SJCRH30 (cell line): Measurements from ENCODE around the gene TRABD2B. TPM values are rescaled to one million over a fixed set of nuclear protein-coding genes. Genes with fewer than 3 reads are reported as not detected.
A peak's percentile ranks its signal among the peaks of the same experiment; 100 is the strongest.

ENCODE experiments used
- DNase-seq, 2 experiments: peaks; one replicate each; pipeline ENCODE4 v3.0.0-alpha.2; 2015 to 2020
- H3K27ac ChIP-seq: fragments of 250-450 bp; sonication (Bioruptor Pico); 2 replicates; pipeline ENCODE4 v1.5.1; 2020; ENCODE audit warnings: mild to moderate bottlenecking, moderate library complexity
- H3K27me3 ChIP-seq: fragments of 250-450 bp; sonication (Bioruptor Pico); 2 replicates; pipeline ENCODE4 v1.5.1; 2020; ENCODE audit warnings: mild to moderate bottlenecking, moderate library complexity
- H3K36me3 ChIP-seq: fragments of 250-450 bp; sonication (Bioruptor Pico); 2 replicates; pipeline ENCODE4 v1.5.1; 2020; ENCODE audit warnings: mild to moderate bottlenecking, moderate library complexity
- H3K4me1 ChIP-seq: fragments of 250-450 bp; sonication (Bioruptor Pico); 2 replicates; pipeline ENCODE4 v1.5.1; 2020; ENCODE audit warnings: mild to moderate bottlenecking, moderate library complexity
- H3K4me3 ChIP-seq: fragments of 250-450 bp; sonication (Bioruptor Pico); 2 replicates; pipeline ENCODE4 v1.5.1; 2020; ENCODE audit warnings: mild to moderate bottlenecking, moderate library complexity
- H3K9me3 ChIP-seq: fragments of 250-450 bp; sonication (Bioruptor Pico); replicated peaks from 2 replicates; pipeline ENCODE4 v1.5.1; 2020; ENCODE audit warnings: mild to moderate bottlenecking, moderate library complexity
- total RNA-seq: library from RNA; depleted of rRNA; stranded (reverse); fragments of >200 nt; shearing (Covaris generic); gene quantifications from 2 replicates; pipeline ENCODE4 v1.2.3, GENCODE V29; 2014

The TRABD2B gene
- total RNA-seq, 1 experiment from 2014 or later, result 1.1 TPM

GRCh38 chr1:47951545-47952235 lies 45.5 kb downstream of the TRABD2B start:
- Histone ChIP-seq H3K27me3 (no peaks in the 10 kb centered on the region), H3K4me1 (no peaks in the 10 kb centered on the region), H3K36me3 (no peaks in the 10 kb centered on the region; the same call in 1 of the 2 replicates), H3K27ac (no peak overlapping the region), H3K9me3 (peaks cover 3% of the 10 kb centered on the region; the same call in 1 of the 2 replicates), H3K4me3 (no peak overlapping the region)
- DNase-seq, result no peak

- DNase-seq, result peak; percentile 19 to 24
- H3K4me3 ChIP-seq, result no peak overlapping the region
- H3K4me1 ChIP-seq, result no peaks in the 10 kb centered on the region
- no peaks in the 10 kb centered on the region for H3K27me3 ChIP-seq
- H3K9me3 ChIP-seq, result peaks cover 1% of the 10 kb centered on the region; the same call in 1 of the 2 replicates
- no peak overlapping the region for H3K27ac ChIP-seq
- no peaks in the 10 kb centered on the region; the same call in 1 of the 2 replicates for H3K36me3 ChIP-seq
Measured at GRCh38 chr1:47951026-47951425, 46.2 kb downstream of the TRABD2B start.

GRCh38 chr1:47950471-47950870 lies 46.7 kb downstream of the TRABD2B start:
- Histone ChIP-seq H3K9me3 (no peaks in the 10 kb centered on the region), H3K36me3 (no peaks in the 10 kb centered on the region; the same call in 1 of the 2 replicates), H3K4me3 (no peak overlapping the region), H3K27ac (no peak overlapping the region), H3K4me1 (no peaks in the 10 kb centered on the region), H3K27me3 (no peaks in the 10 kb centered on the region)
- DNase-seq, result no peak

- H3K4me3 ChIP-seq, result no peak overlapping the region
- no peaks in the 10 kb centered on the region for H3K27me3 ChIP-seq
- H3K9me3 ChIP-seq, result no peaks in the 10 kb centered on the region
- H3K27ac ChIP-seq, result no peak overlapping the region
- DNase-seq, result peak in 1 of 2 experiments; percentile 29
- no peaks in the 10 kb centered on the region for H3K4me1 ChIP-seq
- no peaks in the 10 kb centered on the region; the same call in 1 of the 2 replicates for H3K36me3 ChIP-seq
Measured at GRCh38 chr1:47948126-47948525, 49.1 kb downstream of the TRABD2B start.

GRCh38 chr1:47947531-47947930 lies 49.7 kb downstream of the TRABD2B start:
- Histone ChIP-seq H3K27ac (no peak overlapping the region), H3K27me3 (no peaks in the 10 kb centered on the region), H3K4me1 (no peaks in the 10 kb centered on the region), H3K4me3 (no peak overlapping the region), H3K36me3 (no peaks in the 10 kb centered on the region; the same call in 1 of the 2 replicates), H3K9me3 (no peaks in the 10 kb centered on the region)
- no peak for DNase-seq

- Histone ChIP-seq H3K9me3 (no peaks in the 10 kb centered on the region), H3K4me1 (no peaks in the 10 kb centered on the region), H3K4me3 (no peak overlapping the region), H3K27ac (no peak overlapping the region), H3K36me3 (no peaks in the 10 kb centered on the region; the same call in 1 of the 2 replicates), H3K27me3 (no peaks in the 10 kb centered on the region)
- DNase-seq, result no peak
Measured at GRCh38 chr1:47944561-47944960, 52.6 kb downstream of the TRABD2B start.

GRCh38 chr1:47942240-47942629 lies 55.0 kb downstream of the TRABD2B start:
- Histone ChIP-seq H3K9me3 (no peaks in the 10 kb centered on the region), H3K4me3 (no peak overlapping the region), H3K36me3 (no peaks in the 10 kb centered on the region; the same call in 1 of the 2 replicates), H3K27me3 (no peaks in the 10 kb centered on the region), H3K27ac (no peak overlapping the region), H3K4me1 (no peaks in the 10 kb centered on the region)
- no peak for DNase-seq

GRCh38 chr1:47941609-47942239 lies 55.5 kb downstream of the TRABD2B start:
- Histone ChIP-seq H3K36me3 (no peaks in the 10 kb centered on the region; the same call in 1 of the 2 replicates), H3K4me3 (no peak overlapping the region), H3K9me3 (no peaks in the 10 kb centered on the region), H3K27me3 (no peaks in the 10 kb centered on the region), H3K27ac (no peak overlapping the region), H3K4me1 (no peaks in the 10 kb centered on the region)
- no peak for DNase-seq

- Histone ChIP-seq H3K9me3 (no peaks in the 10 kb centered on the region), H3K27me3 (no peaks in the 10 kb centered on the region), H3K27ac (no peak overlapping the region), H3K4me1 (no peaks in the 10 kb centered on the region), H3K4me3 (no peak overlapping the region), H3K36me3 (no peaks in the 10 kb centered on the region)
- DNase-seq, result no peak
Measured at GRCh38 chr1:47940779-47941178, 56.4 kb downstream of the TRABD2B start.

GRCh38 chr1:47940326-47940725 lies 56.9 kb downstream of the TRABD2B start:
- H3K27me3 ChIP-seq, result no peaks in the 10 kb centered on the region
- DNase-seq, result no peak
- H3K4me1 ChIP-seq, result no peaks in the 10 kb centered on the region
- no peak overlapping the region for H3K4me3 ChIP-seq
- H3K27ac ChIP-seq, result no peak overlapping the region
- H3K36me3 ChIP-seq, result no peaks in the 10 kb centered on the region
- H3K9me3 ChIP-seq, result no peaks in the 10 kb centered on the region

GRCh38 chr1:47938520-47938919 lies 58.7 kb downstream of the TRABD2B start:
- no peaks in the 10 kb centered on the region for H3K36me3 ChIP-seq
- no peaks in the 10 kb centered on the region for H3K9me3 ChIP-seq
- H3K4me3 ChIP-seq, result no peak overlapping the region
- DNase-seq, result no peak
- no peak overlapping the region for H3K27ac ChIP-seq
- no peaks in the 10 kb centered on the region for H3K4me1 ChIP-seq
- H3K27me3 ChIP-seq, result no peaks in the 10 kb centered on the region

GRCh38 chr1:47937586-47938254 lies 59.5 kb downstream of the TRABD2B start:
- H3K27me3 ChIP-seq, result no peaks in the 10 kb centered on the region
- no peak overlapping the region for H3K4me3 ChIP-seq
- H3K27ac ChIP-seq, result no peak overlapping the region
- H3K36me3 ChIP-seq, result no peaks in the 10 kb centered on the region
- no peak for DNase-seq
- H3K4me1 ChIP-seq, result no peaks in the 10 kb centered on the region
- no peaks in the 10 kb centered on the region for H3K9me3 ChIP-seq

- Histone ChIP-seq H3K27ac (no peak overlapping the region), H3K27me3 (no peaks in the 10 kb centered on the region), H3K36me3 (no peaks in the 10 kb centered on the region), H3K4me3 (no peak overlapping the region), H3K4me1 (no peaks in the 10 kb centered on the region; the same call in 1 of the 2 replicates), H3K9me3 (no peaks in the 10 kb centered on the region; the same call in 1 of the 2 replicates)
- no peak for DNase-seq
Measured at GRCh38 chr1:47936916-47937551, 60.2 kb downstream of the TRABD2B start.

GRCh38 chr1:47935856-47936255 lies 61.3 kb downstream of the TRABD2B start:
- Histone ChIP-seq H3K27ac (no peak overlapping the region), H3K4me1 (peaks cover 4% of the 10 kb centered on the region; the same call in 1 of the 2 replicates)
- no peak for DNase-seq

More at GRCh38 chr1:47935856-47936255, 61.3 kb downstream of the TRABD2B start:
- no peaks in the 10 kb centered on the region; the same call in 1 of the 2 replicates for H3K9me3 ChIP-seq
- no peaks in the 10 kb centered on the region for H3K36me3 ChIP-seq
- H3K4me3 ChIP-seq, result no peak overlapping the region
- no peaks in the 10 kb centered on the region for H3K27me3 ChIP-seq
